Panc1 (cell line): ENCODE measurements around the gene CRK. TPM values are rescaled to one million over a fixed set of nuclear protein-coding genes. Genes with fewer than 3 reads are reported as not detected.

Experiments
- ATAC-seq: fragments of 200-7000 bp; cut with Tn5 transposase; 2 replicates; pipeline ENCODE4 v1.9.1; 2020; ENCODE audit warnings: mild to moderate bottlenecking, moderate library complexity
- BruUV-seq: library from RNA; stranded (reverse); fragments of 400-500 nt; replicated peaks from 2 replicates; lab custom pipeline; 2021; lab: Mats Ljungman, UMichigan
- CTCF ChIA-PET: fragments of 300-600 bp; sonication (Branson Sonifier 250); formaldehyde crosslinking; loops from one replicate; lab custom pipeline; 2022; ENCODE audit warnings: antibody characterized with exemption; lab: Charles Lee
- POLR2A ChIA-PET: fragments of 300-600 bp; sonication (Branson Sonifier 250); formaldehyde crosslinking; loops from one replicate; lab custom pipeline; 2022; ENCODE audit warnings: antibody characterized with exemption; lab: Charles Lee
- DNase-seq: peaks from one replicate; pipeline ENCODE4 v3.0.0-alpha.2; 2010; ENCODE audit warnings: low read depth, low spot score
- H3K27ac ChIP-seq: 2 replicates; pipeline ENCODE4 v1.5.1; 2011; ENCODE audit warnings: mild to moderate bottlenecking, low read length, inconsistent platforms
- H3K27me3 ChIP-seq: fragments of 200-500 bp; sonication (Bioruptor generic); 2 replicates; pipeline ENCODE4 v1.6.0; 2014; ENCODE audit warnings: low read length, inconsistent platforms; ENCODE audit not compliant: control insufficient read depth, insufficient read depth
- H3K36me3 ChIP-seq: fragments of 200-500 bp; sonication (Bioruptor generic); 2 replicates; pipeline ENCODE4 v1.5.1; 2014; ENCODE audit warnings: inconsistent platforms, mild to moderate bottlenecking, low read length, moderate library complexity; ENCODE audit not compliant: control insufficient read depth, insufficient read depth
- H3K4me1 ChIP-seq: 2 replicates; pipeline ENCODE4 v1.5.1; 2011; ENCODE audit warnings: inconsistent platforms, mild to moderate bottlenecking, low read length, moderate library complexity; ENCODE audit not compliant: control insufficient read depth, insufficient read depth
- H3K4me3 ChIP-seq, 2 experiments: 2 replicates each; pipeline ENCODE4 v1.5.1; 2011 to 2012; ENCODE audit warnings: low read depth in 2 of 2, low read length in 2 of 2, mild to moderate bottlenecking in 2 of 2, inconsistent platforms in 1 of 2, moderate library complexity in 1 of 2
- H3K9me3 ChIP-seq: fragments of 200-500 bp; sonication (Bioruptor generic); 2 replicates; pipeline ENCODE4 v1.5.1; 2014; ENCODE audit warnings: low read depth, mild to moderate bottlenecking, inconsistent platforms, low read length, moderate library complexity; ENCODE audit not compliant: control insufficient read depth, insufficient read depth
- POLR2AphosphoS5 ChIP-seq: IDR thresholded peaks from 2 replicates; pipeline ENCODE4 v1.6.1; 2012; ENCODE audit warnings: mild to moderate bottlenecking, low read depth, low read length, moderate library complexity
- REST ChIP-seq, 2 experiments: IDR thresholded peaks; 2 replicates each; pipeline ENCODE4 v1.6.1; 2011 to 2012; ENCODE audit warnings: low read depth in 2 of 2, control low read depth in 1 of 2, low read length in 1 of 2, mild to moderate bottlenecking in 1 of 2, moderate library complexity in 1 of 2; ENCODE audit not compliant: insufficient read depth in 1 of 2
- SIN3A ChIP-seq: IDR thresholded peaks from 2 replicates; pipeline ENCODE4 v1.6.1; 2012; ENCODE audit warnings: low read depth, mild to moderate bottlenecking, low read length, moderate library complexity, borderline replicate concordance; ENCODE audit not compliant: insufficient read depth
- TCF7L2 ChIP-seq: IDR thresholded peaks from 2 replicates; pipeline ENCODE4 v1.6.1; 2011; ENCODE audit warnings: mild to moderate bottlenecking, low read depth, low read length, inconsistent platforms
- in situ Hi-C: cut with HindIII; loops from 2 replicates; pipeline ENCODE4 v1.10.0; 2016; ENCODE audit warnings: low sequenced_read_pairs, low pct_unique_long_range_greater_than_20kb
- intact Hi-C: fragments of 100-400 bp; cut with micrococcal nuclease; formaldehyde crosslinking; loops from one replicate; pipeline ENCODE4 v1.10.0; 2022; ENCODE audit not compliant: unreplicated experiment
- total RNA-seq: library from RNA; stranded (reverse); gene quantifications from one replicate; pipeline ENCODE4 v1.2.1, GENCODE V29; 2021; ENCODE audit not compliant: unreplicated experiment
- TF ChIP-seq, protein P1 (sequence below): fragments of 450-650 bp; IDR thresholded peaks from 2 replicates; pipeline ENCODE4 v1.5.1; 2017; ENCODE audit warnings: mild to moderate bottlenecking

Gene CRK
- total RNA-seq, 1 experiment from 2014 or later, result 67.0 TPM

GRCh38 chr17:1487939-1488825 lies 32.1 kb upstream of the CRK start:
- no peaks in the 10 kb centered on the region for H3K27me3 ChIP-seq
- intact Hi-C loops, result no loop called here
- no peak for DNase-seq
- TF ChIP-seq REST (IDR thresholded peaks at IDR 0.05; ENCODE audit: insufficient read depth in 1 of 2, low read depth in 2 of 2, low read length in 1 of 2), result no peak
- TF ChIP-seq POLR2AphosphoS5, result peak; percentile 17; the same call in 1 of the 2 replicates
- peak; percentile 56; the same call in 1 of the 2 replicates for TF ChIP-seq SIN3A
- TF ChIP-seq, protein P1, sequence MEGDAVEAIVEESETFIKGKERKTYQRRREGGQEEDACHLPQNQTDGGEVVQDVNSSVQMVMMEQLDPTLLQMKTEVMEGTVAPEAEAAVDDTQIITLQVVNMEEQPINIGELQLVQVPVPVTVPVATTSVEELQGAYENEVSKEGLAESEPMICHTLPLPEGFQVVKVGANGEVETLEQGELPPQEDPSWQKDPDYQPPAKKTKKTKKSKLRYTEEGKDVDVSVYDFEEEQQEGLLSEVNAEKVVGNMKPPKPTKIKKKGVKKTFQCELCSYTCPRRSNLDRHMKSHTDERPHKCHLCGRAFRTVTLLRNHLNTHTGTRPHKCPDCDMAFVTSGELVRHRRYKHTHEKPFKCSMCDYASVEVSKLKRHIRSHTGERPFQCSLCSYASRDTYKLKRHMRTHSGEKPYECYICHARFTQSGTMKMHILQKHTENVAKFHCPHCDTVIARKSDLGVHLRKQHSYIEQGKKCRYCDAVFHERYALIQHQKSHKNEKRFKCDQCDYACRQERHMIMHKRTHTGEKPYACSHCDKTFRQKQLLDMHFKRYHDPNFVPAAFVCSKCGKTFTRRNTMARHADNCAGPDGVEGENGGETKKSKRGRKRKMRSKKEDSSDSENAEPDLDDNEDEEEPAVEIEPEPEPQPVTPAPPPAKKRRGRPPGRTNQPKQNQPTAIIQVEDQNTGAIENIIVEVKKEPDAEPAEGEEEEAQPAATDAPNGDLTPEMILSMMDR, result no peak
- 0 out of 2 replicates have a peak, but pooled peaks have one; percentile 20 for TF ChIP-seq TCF7L2
- H3K4me1 ChIP-seq, result peaks cover 25% of the 10 kb centered on the region
- CTCF ChIA-PET, result no interaction called here
- TSS peak; percentile 68 for BruUV-seq
- POLR2A ChIA-PET, result interaction anchor here (0.6 kb wide), 1 partner anchor 28 kb away, joined by 6 read pairs; the partner anchor contains the start of gene INPP5K
- in situ Hi-C loops, result no loop called here
- no peaks in the 10 kb centered on the region for H3K9me3 ChIP-seq
- H3K27ac ChIP-seq, result peak overlapping the region; percentile 89
- peak overlapping the region; percentile 40 to 50 for H3K4me3 ChIP-seq
- ATAC-seq, result peak; percentile 41
- no peaks in the 10 kb centered on the region; the same call in 1 of the 2 replicates for H3K36me3 ChIP-seq

GRCh38 chr17:1486802-1487695 lies 31.0 kb upstream of the CRK start:
- peaks cover 20% of the 10 kb centered on the region for H3K4me1 ChIP-seq
- H3K27ac ChIP-seq, result peak overlapping the region; percentile 84
- DNase-seq, result peak; percentile 45
- peak; percentile 15; the same call in 1 of the 2 replicates for TF ChIP-seq TCF7L2
- TF ChIP-seq SIN3A, result no peak
- intact Hi-C loops (no loop called here), in situ Hi-C loops (no loop called here)
- peak overlapping the region; percentile 40 to 50 for H3K4me3 ChIP-seq
- peak; percentile 32 for ATAC-seq
- no peaks in the 10 kb centered on the region for H3K9me3 ChIP-seq
- CTCF ChIA-PET, result no interaction called here
- POLR2A ChIA-PET, result interaction anchor here (0.5 kb wide), 1 partner anchor 318 kb away, joined by 3 read pairs; no protein-coding TSS in a partner anchor
- BruUV-seq, result no TSS peak
- H3K27me3 ChIP-seq, result no peaks in the 10 kb centered on the region
- no peaks in the 10 kb centered on the region; the same call in 1 of the 2 replicates for H3K36me3 ChIP-seq
